G401.6 (cell line): Measurements from ENCODE around the gene TRAPPC3L.
"Not testable (repeated sequence)": the region's sequence is repeated elsewhere in the genome, so short reads cannot be mapped to it uniquely, and the experiment has no call there.

Experiments used
- FAIRE-seq: peaks from 2 replicates; lab custom pipeline; 2012; peaks lifted over from hg19 to GRCh38; lab: Jason Lieb, UNC

The TRAPPC3L gene

DNA sequence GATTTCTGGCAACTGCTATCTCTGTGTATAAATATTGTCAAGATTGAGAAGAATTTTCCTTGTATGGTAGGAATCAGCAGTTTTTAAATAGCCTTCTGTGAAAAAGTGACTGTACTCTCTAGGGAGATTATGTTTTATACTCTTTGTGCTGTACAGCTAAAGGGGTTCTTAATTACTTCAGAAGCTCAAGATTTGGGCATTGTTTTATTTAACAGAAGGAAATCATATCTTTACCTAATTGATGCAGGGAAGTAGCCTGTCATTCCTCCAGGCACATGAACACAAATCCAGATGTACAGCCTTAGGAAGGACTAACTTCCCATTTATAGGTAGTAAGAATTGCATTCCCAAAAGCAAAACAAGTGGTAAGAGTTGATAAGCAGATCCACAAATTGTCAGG lies 32.8 kb downstream of the TRAPPC3L start:
- no peak for FAIRE-seq

DNA sequence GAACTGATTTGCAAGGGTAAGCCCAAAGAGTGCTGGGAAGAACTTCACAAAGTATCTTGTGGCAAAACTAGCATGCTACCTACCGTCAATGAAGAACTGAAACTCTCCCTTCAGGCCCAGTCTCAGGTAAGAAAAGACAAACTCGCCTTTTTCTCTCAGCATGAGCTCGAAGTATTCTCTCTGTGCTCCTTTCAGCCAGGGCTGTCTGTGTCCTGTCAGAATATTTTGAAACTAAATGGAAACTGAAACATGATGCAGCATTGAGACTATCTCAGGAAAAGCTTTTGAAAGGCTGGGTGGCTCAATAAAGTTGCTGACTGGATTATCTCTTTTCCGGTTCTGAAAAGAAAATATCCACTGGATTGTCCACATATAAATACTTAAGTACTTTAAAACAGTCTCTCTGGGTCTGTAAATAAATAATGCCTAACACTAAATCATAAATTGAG lies 33.3 kb downstream of the TRAPPC3L start:
- FAIRE-seq, result no peak

- FAIRE-seq, result peak; percentile 37
These were observed 33.9 kb downstream of the TRAPPC3L start, which contains the start of gene CALHM5 for GRCh38 chr6:116511424-116512110. CALHM5 (plus strand) TSS chr6:116511639; CDS start chr6:116511697, 58 bp downstream.

DNA sequence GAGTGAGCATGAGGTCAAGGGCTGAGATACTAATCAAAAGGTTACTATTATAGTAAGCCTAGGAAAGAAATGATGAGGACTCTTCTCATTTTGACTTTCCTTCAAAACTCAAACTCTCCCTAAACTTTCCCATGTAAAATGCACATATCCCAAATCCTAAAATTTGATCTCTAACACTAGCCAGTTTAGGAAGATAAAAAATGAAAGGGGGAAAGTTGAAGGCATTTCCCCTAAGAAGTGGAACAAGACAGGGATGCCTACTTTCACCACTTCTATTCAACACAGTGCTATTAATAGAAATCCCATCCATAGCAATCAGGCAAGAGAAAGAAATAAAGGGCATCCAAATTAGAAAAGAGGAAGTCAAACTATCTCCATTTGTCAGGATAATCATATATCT lies 37.0 kb downstream of the TRAPPC3L start:
- FAIRE-seq, result no peak

GRCh38 chr6:116507324-116507723 lies 38.2 kb downstream of the TRAPPC3L start:
- FAIRE-seq, result no peak

- FAIRE-seq, result no peak
These were observed 44.5 kb downstream of the TRAPPC3L start for GRCh38 chr6:116500969-116501433.

- no peak for FAIRE-seq
These were observed 48.3 kb downstream of the TRAPPC3L start for GRCh38 chr6:116497113-116497676.

DNA sequence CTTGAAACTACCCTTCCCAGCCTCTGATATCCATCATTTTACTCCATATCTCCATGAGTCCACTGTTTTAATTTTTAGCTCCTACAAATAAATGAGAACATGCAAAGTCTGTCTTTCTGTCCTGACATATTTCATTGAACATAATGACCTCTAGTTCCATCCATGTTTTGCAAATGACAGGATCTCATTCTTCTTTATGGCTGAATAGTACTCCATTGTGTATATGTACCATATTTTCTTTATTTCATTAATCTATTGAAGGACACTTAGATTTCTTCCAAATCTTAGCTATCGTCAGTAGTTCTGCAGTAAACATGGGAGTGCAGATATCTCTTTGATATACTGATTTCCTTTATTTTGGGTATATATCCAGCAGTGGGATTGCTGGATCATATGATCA lies 50.3 kb downstream of the TRAPPC3L start:
- FAIRE-seq, result not testable (repeated sequence)

DNA sequence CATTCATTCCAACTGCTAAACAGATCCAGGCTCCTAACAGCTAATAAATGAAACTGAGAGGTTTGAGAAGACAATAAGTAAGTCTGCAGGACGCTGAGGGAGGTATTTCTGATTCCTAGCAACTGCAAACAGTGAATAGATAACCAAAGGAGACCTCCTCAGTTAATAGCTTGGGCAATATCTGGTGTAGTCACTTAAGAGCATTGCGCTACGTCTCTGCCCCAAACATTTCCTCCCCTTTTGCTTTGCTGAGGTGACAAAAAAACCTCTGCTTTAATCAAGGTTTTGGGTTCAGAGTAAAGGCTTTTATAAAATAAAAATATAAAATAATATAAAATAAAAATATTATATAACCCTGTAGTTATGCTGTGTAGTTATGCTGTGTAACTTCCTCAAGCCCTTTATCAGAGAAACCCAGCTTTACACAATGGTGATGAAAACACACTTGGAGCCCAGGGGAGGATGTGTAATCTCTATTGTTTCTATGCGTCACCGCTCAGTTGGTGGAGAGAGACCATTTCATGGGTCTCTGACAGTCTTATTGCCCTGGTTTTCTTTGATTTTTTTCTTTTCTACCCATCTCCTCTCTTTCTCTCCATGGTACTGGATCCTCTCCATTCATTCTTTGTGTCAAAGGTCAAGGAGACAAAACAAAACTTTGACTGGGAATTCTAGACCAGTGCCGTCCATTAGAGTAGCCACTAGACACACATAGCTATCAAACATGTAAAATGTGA lies 53.0 kb downstream of the TRAPPC3L start:
- no peak for FAIRE-seq

DNA sequence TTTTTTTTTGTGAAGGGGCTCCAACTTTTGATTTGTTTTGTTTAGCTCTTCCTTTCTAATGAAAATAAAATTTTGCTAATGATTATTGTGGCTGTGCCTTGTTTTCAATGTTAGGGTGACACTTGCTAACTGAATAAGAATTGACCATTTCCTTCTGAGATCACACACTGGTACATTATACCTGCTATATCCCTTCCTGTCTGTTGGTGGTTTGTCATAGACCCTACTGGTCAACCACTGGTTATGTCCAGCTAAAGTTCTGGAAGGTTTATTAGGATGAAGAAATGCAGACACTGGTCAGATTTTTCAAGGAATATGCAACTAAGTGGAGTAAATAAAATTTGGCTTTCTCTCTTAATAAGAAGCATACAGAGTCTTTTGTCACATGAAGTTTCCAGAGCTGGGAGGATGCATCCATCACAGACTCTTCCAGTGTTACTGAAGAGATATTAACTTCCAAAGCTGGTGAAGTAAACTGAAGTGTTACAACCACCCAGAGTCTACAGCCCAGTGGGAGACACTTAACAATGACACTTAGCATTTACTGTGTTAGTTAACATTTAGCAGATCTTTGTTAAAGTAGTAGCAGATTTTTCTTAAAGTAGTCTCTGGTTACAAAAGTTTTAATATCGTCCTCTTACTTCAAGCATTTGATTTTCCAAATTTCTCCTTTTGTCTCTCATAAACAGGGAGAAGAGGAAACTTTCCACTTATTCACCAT lies 53.7 kb downstream of the TRAPPC3L start:
- no peak for FAIRE-seq

DNA sequence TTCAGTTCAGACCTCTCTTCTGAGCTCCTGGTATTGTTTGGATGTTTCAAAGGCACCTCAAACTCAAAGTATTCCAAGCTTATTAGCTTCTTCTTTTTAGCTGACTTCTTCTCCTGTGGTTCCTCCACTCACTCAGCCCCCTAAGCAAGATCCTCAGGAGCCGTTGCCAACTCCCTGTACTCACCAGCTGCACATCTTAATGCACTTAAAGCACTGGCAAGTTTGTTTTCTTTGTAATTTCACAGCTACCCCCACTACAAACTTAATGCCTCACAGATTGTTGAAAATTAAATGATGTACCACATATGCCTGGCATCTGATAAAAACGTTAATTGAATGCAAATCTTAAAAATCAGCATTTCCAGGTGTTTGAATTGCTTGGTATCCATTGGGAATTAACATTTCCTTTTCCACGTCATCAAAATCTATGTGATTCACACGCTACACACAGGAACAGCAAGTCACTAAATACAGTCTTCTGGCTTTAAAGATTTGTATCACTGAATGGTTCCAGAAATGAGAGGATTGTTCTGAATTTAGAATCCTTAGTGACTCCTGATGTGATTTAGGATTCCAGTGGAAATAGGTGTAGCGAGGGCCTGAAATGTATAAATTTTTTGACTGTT lies 59.8 kb downstream of the TRAPPC3L start:
- no peak for FAIRE-seq

DNA sequence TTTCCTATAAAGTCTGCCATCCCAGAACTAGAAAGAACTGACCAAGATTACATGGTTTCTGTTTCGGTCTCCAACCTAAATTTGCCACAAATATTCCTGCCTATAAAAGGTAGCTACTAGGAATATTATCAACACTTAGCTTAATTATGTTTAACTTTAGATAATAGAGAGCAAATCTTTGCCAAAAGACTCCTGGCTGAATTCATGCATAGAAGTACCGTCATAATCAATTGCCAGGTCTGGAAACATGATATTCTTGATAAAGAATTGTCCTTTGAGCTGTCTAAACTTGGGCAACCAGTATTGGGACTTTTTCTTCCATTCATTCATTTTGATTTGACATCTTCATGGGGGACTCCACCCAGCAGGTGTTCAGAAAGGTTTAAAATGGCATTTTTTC lies 61.9 kb downstream of the TRAPPC3L start:
- no peak for FAIRE-seq

DNA sequence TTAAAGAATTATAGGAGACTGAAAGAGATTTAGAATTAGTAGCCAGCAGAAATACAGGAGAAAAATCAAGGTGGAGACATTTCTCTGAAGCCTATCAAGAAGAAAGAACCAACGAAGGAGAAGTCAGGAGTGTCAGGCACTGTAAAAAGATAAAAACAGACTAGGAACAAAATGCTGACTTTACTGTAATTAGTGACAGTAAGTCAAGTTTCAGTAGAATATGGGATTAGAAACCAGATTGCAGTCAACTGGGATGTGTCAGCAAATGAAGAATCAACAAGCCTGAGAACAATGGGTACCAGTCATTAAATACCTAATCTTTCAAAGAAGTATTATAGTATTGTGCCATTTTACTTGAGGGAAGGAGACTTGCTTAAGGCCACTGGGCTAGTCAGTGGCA lies 62.7 kb downstream of the TRAPPC3L start:
- FAIRE-seq, result no peak

- no peak for FAIRE-seq
These were observed 69.3 kb downstream of the TRAPPC3L start for GRCh38 chr6:116476002-116476678.

GRCh38 chr6:116475141-116475540 lies 70.3 kb downstream of the TRAPPC3L start:
- FAIRE-seq, result no peak

- FAIRE-seq, result no peak
These were observed 72.8 kb downstream of the TRAPPC3L start for GRCh38 chr6:116472706-116473105.

GRCh38 chr6:116471531-116471930 lies 74.0 kb downstream of the TRAPPC3L start:
- no peak for FAIRE-seq

DNA sequence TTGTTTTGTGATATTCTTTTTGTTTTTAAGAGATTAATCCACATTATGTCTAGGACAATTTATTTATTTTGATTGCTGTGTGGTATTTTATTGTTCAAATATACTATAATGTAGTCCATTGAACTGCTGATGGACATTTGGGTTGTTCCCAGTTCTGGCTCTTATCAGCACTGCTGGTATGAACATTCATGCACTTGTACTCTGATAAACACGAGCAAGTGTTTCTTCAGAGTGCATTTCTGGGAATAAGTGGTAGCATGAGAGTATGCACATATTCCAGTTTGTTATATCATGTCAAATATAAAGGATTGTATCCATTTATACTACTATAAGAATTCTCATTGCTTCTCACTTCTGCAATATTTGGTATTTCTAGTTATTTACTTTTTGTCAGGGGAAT lies 77.2 kb downstream of the TRAPPC3L start:
- FAIRE-seq, result no peak

GRCh38 chr6:116467514-116467913 lies 78.0 kb downstream of the TRAPPC3L start:
- FAIRE-seq, result no peak

GRCh38 chr6:116467096-116467495 lies 78.4 kb downstream of the TRAPPC3L start:
- FAIRE-seq, result no peak

- no peak for FAIRE-seq
These were observed 80.2 kb downstream of the TRAPPC3L start for GRCh38 chr6:116465246-116465645.

DNA sequence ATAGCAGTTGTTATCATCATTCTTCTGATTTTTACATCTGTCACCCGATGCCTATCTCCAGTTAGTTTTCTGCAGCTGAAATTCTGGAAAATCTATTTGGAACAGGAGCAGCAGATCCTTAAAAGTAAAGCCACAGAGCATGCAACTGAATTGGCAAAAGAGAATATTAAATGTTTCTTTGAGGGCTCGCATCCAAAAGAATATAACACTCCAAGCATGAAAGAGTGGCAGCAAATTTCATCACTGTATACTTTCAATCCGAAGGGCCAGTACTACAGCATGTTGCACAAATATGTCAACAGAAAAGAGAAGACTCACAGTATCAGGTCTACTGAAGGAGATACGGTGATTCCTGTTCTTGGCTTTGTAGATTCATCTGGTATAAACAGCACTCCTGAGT lies 82.2 kb downstream of the TRAPPC3L start:
- no peak for FAIRE-seq
